ENCODE results near the gene IRF2BP2. TPM values are rescaled to one million over a fixed set of nuclear protein-coding genes. Genes with fewer than 3 reads are reported as not detected.
A peak's percentile ranks its signal among the peaks of the same experiment; 100 is the strongest.

The IRF2BP2 gene
- total RNA-seq, 1 donor, result 79.4 TPM

DNA sequence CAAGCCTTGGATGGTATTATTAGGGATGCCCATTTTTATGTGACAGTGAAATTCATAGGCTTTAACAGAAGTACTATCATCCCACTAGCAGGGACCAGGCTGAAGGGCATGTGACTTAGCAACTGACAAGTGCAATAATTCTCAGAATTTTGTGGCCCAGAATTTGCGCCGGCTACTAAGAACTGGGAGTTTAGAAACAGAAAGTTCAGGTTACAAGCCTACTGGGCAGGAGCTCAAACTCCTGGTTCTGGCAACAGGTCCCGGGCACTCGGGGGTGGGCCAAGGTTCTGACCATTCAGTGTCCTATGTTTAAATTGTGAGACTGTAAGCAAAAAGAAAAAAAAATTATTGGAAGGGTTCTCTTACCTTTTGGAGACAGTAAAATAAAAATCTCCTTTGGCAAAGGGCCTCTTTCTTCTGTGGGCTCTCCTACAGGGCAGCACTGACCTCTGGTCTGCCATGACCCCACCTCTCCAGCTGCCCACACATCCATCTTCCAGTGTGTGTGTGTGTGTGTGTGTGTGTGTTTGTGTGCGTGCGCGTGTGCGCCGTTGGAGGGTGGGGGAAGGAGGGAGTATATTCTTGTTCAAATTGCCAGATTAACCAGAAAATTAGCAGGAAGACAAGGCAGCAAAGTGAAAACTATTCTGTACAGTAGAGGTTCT, 26.1 kb downstream of the IRF2BP2 start:
- no peak overlapping the region for H3K4me3 ChIP-seq (ENCODE audit: low read depth, low read length)
- TF ChIP-seq, protein P1, sequence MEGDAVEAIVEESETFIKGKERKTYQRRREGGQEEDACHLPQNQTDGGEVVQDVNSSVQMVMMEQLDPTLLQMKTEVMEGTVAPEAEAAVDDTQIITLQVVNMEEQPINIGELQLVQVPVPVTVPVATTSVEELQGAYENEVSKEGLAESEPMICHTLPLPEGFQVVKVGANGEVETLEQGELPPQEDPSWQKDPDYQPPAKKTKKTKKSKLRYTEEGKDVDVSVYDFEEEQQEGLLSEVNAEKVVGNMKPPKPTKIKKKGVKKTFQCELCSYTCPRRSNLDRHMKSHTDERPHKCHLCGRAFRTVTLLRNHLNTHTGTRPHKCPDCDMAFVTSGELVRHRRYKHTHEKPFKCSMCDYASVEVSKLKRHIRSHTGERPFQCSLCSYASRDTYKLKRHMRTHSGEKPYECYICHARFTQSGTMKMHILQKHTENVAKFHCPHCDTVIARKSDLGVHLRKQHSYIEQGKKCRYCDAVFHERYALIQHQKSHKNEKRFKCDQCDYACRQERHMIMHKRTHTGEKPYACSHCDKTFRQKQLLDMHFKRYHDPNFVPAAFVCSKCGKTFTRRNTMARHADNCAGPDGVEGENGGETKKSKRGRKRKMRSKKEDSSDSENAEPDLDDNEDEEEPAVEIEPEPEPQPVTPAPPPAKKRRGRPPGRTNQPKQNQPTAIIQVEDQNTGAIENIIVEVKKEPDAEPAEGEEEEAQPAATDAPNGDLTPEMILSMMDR (IDR thresholded peaks at IDR 0.05; ENCODE audit: insufficient read depth, low read length), result no peak
- no peak for DNase-seq (ENCODE audit: low read depth)

DNA sequence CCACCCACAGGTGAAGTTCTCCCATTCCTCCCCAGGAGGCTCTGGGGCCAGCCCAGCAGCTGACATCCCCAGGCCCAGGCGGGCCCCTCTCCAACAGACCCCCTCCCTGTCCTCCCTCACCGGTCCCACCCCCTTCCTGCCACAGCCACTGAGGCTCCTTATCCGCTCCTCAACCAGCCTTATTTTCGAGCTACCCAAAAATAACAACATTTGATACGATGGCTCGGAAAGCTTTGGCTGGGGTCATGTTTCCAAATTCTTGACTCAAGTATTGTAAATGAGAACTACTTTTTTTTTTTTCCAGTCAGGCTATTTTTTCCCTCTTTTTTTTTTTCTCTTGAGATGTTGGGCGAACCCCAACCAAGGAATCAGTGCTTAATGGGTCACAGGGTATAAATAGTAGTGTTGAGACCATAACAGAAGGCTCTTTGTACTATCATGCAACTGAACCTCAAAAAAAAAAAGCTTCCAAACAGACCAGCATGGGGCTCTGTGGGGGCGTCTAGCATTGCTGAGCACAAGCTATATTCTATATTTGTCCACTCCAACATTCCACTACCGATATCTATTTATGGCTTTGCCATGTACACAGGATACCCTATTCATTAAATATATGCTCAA, 27.2 kb downstream of the IRF2BP2 start:
- DNase-seq (ENCODE audit: low read depth), result no peak
- TF ChIP-seq, protein P1 (IDR thresholded peaks at IDR 0.05; ENCODE audit: insufficient read depth, low read length), result no peak
- H3K4me3 ChIP-seq (ENCODE audit: low read depth, low read length), result no peak overlapping the region

DNA sequence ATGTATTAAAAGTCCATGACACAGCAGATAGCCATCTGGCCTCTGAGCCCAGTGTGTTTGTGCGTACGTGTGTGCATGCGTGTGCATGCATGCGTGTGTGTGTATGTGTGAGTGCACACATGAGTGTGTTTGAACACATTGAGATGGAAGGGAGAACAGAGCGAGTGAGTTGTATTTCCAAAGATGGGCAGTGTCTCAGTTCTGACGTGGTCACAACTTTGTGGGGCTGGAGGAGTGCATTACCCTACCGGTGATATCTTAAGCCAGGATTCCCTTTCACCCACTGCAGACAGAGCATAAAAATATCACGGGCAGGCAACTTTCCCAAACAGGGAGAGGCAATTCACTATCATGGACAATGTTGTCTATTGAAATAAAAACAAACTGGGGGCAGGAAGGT, 27.8 kb downstream of the IRF2BP2 start:
- no peak overlapping the region for H3K4me3 ChIP-seq (ENCODE audit: low read depth, low read length)
- TF ChIP-seq, protein P1 (IDR thresholded peaks at IDR 0.05; ENCODE audit: insufficient read depth, low read length), result no peak
- DNase-seq (ENCODE audit: low read depth), result no peak

DNA sequence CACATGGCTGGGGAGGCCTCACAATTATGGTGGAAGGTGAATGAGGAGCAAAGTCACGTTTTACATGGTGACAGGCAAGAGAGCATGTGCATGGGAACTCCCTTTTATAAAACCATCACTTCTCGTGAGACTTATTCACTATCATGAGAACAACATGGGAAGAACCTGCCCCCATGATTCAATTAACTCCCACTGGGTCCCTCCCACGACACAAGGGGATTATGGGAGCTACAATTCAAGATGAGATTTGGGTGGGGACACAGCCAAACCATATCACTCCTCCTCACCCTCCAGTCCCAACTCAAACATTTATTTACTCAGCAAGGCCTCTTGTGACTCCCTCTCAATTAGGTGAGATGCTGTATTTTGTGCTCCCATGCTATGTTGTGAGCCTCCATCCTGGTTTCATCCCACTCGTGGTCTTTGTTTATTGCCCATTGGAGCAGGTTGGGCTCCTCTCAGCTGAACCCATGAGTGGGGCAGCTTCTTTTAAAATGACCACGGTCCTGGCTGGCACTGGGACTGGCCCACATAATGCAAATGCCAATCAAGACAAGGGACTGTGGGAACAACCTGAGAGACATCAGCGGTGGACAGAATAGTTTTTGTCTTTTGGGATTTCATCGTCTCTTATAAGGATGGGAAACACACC, 28.8 kb downstream of the IRF2BP2 start:
- DNase-seq (ENCODE audit: low read depth), result no peak
- TF ChIP-seq, protein P1 (IDR thresholded peaks at IDR 0.05; ENCODE audit: insufficient read depth, low read length), result no peak
- no peak overlapping the region for H3K4me3 ChIP-seq (ENCODE audit: low read depth, low read length)

DNA sequence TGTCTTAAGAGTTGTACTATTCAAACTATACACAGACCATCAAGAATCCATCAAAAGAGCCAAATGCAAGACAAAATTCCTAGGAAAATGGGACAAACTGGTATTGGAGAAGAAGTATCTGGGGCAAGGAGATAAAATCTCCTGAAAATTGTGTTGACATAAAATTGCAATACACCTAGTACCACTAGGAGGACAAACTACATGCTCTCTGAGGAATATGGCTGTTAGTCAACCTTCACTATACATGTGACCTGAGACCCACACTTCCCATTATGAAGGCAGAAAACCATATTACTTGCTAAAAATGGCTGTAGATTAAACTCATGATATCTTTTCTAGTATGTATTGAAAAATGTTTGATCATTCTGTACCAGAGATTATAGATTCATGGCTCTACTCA, 30.0 kb downstream of the IRF2BP2 start:
- TF ChIP-seq, protein P1 (IDR thresholded peaks at IDR 0.05; ENCODE audit: insufficient read depth, low read length), result peak; percentile 25
- DNase-seq (ENCODE audit: low read depth), result no peak
- no peak overlapping the region for H3K4me3 ChIP-seq (ENCODE audit: low read depth, low read length)

DNA sequence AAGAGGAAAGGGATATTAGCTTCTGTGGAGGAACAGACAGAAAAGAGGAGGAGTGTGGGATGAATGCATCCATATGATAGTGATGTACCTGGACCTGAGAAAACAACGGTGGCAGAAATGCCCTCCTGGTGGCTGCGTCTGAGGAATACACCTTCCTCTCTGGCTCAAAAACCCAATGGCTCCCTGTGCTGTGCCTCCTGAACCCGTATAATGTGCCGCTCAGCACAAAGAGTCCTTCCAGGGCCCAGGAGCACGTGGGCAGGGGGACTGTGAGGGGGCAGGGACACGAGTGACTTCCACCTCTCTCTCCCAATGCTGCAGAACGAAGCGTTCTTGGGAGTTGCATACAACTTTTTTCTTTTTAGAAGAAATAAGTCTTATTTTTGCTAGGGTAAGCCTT, 31.2 kb downstream of the IRF2BP2 start:
- DNase-seq (ENCODE audit: low read depth), result no peak

More for the DNA sequence above, 31.2 kb downstream of the IRF2BP2 start:
- no peak overlapping the region for H3K4me3 ChIP-seq (ENCODE audit: low read depth, low read length)
- TF ChIP-seq, protein P1 (IDR thresholded peaks at IDR 0.05; ENCODE audit: insufficient read depth, low read length), result no peak
